Neural cell (in vitro differentiated cells): ENCODE measurements around the gene PRKAG2. TPM values are rescaled to one million over a fixed set of nuclear protein-coding genes. Genes with fewer than 3 reads are reported as not detected.
"Not testable (repeated sequence)": the region's sequence is repeated elsewhere in the genome, so short reads cannot be mapped to it uniquely, and the experiment has no call there.

Source experiments
- H2AFZ ChIP-seq: fragments of 200-600, 300-800 bp; sonication (generic), shearing (Covaris generic); 2 replicates; pipeline ENCODE4 v1.6.0; 2014; ENCODE audit warnings: low read depth, mild to moderate bottlenecking, antibody characterized with exemption, low read length, moderate library complexity
- H3F3A ChIP-seq: fragments of 200-600 bp; shearing (Covaris generic); 2 replicates; pipeline ENCODE4 v1.6.1; 2016; ENCODE audit warnings: mild to moderate bottlenecking, moderate library complexity, mixed read lengths, antibody characterized with exemption, low read length; ENCODE audit not compliant: insufficient read depth, poor library complexity, severe bottlenecking
- H3K27ac ChIP-seq: fragments of 200-600, 300-800 bp; sonication (generic), shearing (Covaris generic); 2 replicates; pipeline ENCODE4 v1.5.1; 2014; ENCODE audit warnings: mild to moderate bottlenecking, low read length, moderate library complexity
- H3K27me3 ChIP-seq: fragments of 300-800, 200-600 bp; sonication (generic), shearing (Covaris generic); 2 replicates; pipeline ENCODE4 v1.6.0; 2014; ENCODE audit warnings: mild to moderate bottlenecking, low read depth, low read length, moderate library complexity; ENCODE audit not compliant: insufficient read depth
- H3K36me3 ChIP-seq: fragments of 300-800, 200-600 bp; sonication (generic), shearing (Covaris generic); 2 replicates; pipeline ENCODE4 v1.5.1; 2014; ENCODE audit warnings: mild to moderate bottlenecking, antibody characterized with exemption, low read length, moderate library complexity; ENCODE audit not compliant: insufficient read depth
- H3K4me2 ChIP-seq: fragments of 300-800, 200-600 bp; sonication (generic), shearing (Covaris generic); 2 replicates; pipeline ENCODE4 v1.6.0; 2014; ENCODE audit warnings: mild to moderate bottlenecking, low read length
- H3K4me3 ChIP-seq: fragments of 300-800, 200-600 bp; sonication (generic), shearing (Covaris generic); 2 replicates; pipeline ENCODE4 v1.5.1; 2014; ENCODE audit warnings: mild to moderate bottlenecking, low read length, moderate library complexity
- H3K79me2 ChIP-seq: fragments of 200-600 bp; shearing (Covaris generic); replicated peaks from 2 replicates; pipeline ENCODE4 v1.6.0; 2014; ENCODE audit warnings: mild to moderate bottlenecking, low read length, moderate library complexity; ENCODE audit not compliant: insufficient read depth
- H3K9ac ChIP-seq: fragments of 300-800, 200-600 bp; sonication (generic), shearing (Covaris generic); 2 replicates; pipeline ENCODE4 v1.6.1; 2016; ENCODE audit warnings: mild to moderate bottlenecking, low read length, mixed read lengths
- H3K9me2 ChIP-seq: fragments of 200-600 bp; shearing (Covaris generic); 2 replicates; pipeline ENCODE4 v1.6.1; 2016; ENCODE audit warnings: mild to moderate bottlenecking, low read length, mixed read lengths; ENCODE audit not compliant: insufficient read depth
- H3K9me3 ChIP-seq: fragments of 200-600, 300-800 bp; sonication (generic), shearing (Covaris generic); 2 replicates; pipeline ENCODE4 v1.6.1; 2016; ENCODE audit warnings: mild to moderate bottlenecking, mixed run types, low read length, moderate library complexity, mixed read lengths
- H4K20me1 ChIP-seq: fragments of 200-600 bp; shearing (Covaris generic); 2 replicates; pipeline ENCODE4 v1.6.1; 2016; ENCODE audit warnings: mild to moderate bottlenecking, mixed run types; ENCODE audit not compliant: insufficient read depth
- CTCF ChIP-seq: fragments of 450-650 bp; IDR thresholded peaks from 2 replicates; pipeline ENCODE4 v1.5.1; 2014; ENCODE audit warnings: antibody characterized with exemption, mild to moderate bottlenecking, moderate library complexity; ENCODE audit not compliant: poor library complexity, severe bottlenecking
- EP300 ChIP-seq: fragments of 450-650 bp; conservative IDR thresholded peaks from 2 replicates; pipeline ENCODE4 v1.6.1; 2014; ENCODE audit warnings: antibody characterized with exemption, mild to moderate bottlenecking, moderate library complexity; ENCODE audit not compliant: poor library complexity, severe bottlenecking
- EZH2 ChIP-seq: fragments of 200-600, 300-800 bp; shearing (Covaris generic), sonication (generic); IDR thresholded peaks from 2 replicates; pipeline ENCODE4 v1.6.1; 2014; ENCODE audit warnings: antibody characterized with exemption, low read length, borderline replicate concordance, mild to moderate bottlenecking; ENCODE audit not compliant: insufficient read depth, poor library complexity, severe bottlenecking
- MXI1 ChIP-seq: fragments of 450-650 bp; conservative IDR thresholded peaks from 2 replicates; pipeline ENCODE4 v1.6.1; 2014; ENCODE audit warnings: antibody characterized with exemption, mild to moderate bottlenecking; ENCODE audit not compliant: poor library complexity, severe bottlenecking
- POLR2AphosphoS5 ChIP-seq: IDR thresholded peaks from 2 replicates; pipeline ENCODE4 v1.6.1; 2012
- RAD21 ChIP-seq: fragments of 450-650 bp; conservative IDR thresholded peaks from 2 replicates; pipeline ENCODE4 v1.6.1; 2014; ENCODE audit warnings: antibody characterized with exemption, mild to moderate bottlenecking, moderate library complexity
- SMC3 ChIP-seq: fragments of 450-650 bp; conservative IDR thresholded peaks from 2 replicates; pipeline ENCODE4 v1.6.1; 2014; ENCODE audit warnings: antibody characterized with exemption, mild to moderate bottlenecking, moderate library complexity; ENCODE audit not compliant: poor library complexity
- TAF1 ChIP-seq: IDR thresholded peaks from 2 replicates; pipeline ENCODE4 v1.6.1; 2012; ENCODE audit warnings: low read depth
- polyA plus RNA-seq: library from polyadenylated mRNA; depleted of rRNA; stranded (reverse); fragments of >200 nt; gene quantifications from 2 replicates; pipeline ENCODE4 v1.2.3, GENCODE V29; 2014
- TF ChIP-seq, protein P1 (sequence below): IDR thresholded peaks from 2 replicates; pipeline ENCODE4 v1.6.1; 2012; ENCODE audit warnings: borderline replicate concordance

Gene PRKAG2
- polyA plus RNA-seq, 1 donor from 2014 or later = 22.9 TPM

GRCh38 chr7:151907115-151907514, 30.2 kb upstream of the PRKAG2 start:
- H2AFZ ChIP-seq, H3K27me3 ChIP-seq, H3K4me3 ChIP-seq, H3K36me3 ChIP-seq, H3K27ac ChIP-seq, H3K9me3 ChIP-seq, H3K4me2 ChIP-seq, H3K9me2 ChIP-seq, H4K20me1 ChIP-seq, H3K9ac ChIP-seq, H3K79me2 ChIP-seq, H3F3A ChIP-seq: not testable (repeated sequence)

DNA sequence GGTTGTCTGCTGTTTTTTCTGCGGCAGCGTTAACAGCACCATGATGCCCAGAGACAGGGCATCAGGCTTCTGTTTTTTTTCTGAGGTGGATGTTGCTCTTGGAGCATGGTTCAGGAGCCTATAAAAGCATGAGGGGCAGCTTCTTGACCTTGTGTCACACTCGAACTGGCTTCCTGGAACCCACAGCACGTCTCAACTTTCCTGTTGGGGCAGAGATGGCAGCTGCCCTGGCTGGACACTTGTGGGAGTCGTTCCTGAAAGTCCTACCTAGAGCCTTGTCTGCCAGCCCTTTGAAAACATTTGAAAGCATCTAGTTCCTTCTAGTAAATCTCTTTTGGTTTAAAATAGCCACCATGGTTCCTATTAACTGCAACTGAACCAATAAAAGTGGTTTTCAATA, 28.9 kb upstream of the PRKAG2 start:
- no peak overlapping the region for H3K4me3 ChIP-seq
- H3K9me3 ChIP-seq = no peaks in the 10 kb centered on the region
- H3K9me2 ChIP-seq = no peaks in the 10 kb centered on the region
- H3K27me3 ChIP-seq = no peaks in the 10 kb centered on the region
- no peak overlapping the region for H2AFZ ChIP-seq
- no peaks in the 10 kb centered on the region for H4K20me1 ChIP-seq
- no peak for TF ChIP-seq EP300
- no peak for TF ChIP-seq TAF1
- no peak for TF ChIP-seq POLR2AphosphoS5
- no peak for TF ChIP-seq SMC3
- TF ChIP-seq EZH2 = no peak
- no peak for TF ChIP-seq MXI1
- no peak for TF ChIP-seq CTCF
- TF ChIP-seq, protein P1, sequence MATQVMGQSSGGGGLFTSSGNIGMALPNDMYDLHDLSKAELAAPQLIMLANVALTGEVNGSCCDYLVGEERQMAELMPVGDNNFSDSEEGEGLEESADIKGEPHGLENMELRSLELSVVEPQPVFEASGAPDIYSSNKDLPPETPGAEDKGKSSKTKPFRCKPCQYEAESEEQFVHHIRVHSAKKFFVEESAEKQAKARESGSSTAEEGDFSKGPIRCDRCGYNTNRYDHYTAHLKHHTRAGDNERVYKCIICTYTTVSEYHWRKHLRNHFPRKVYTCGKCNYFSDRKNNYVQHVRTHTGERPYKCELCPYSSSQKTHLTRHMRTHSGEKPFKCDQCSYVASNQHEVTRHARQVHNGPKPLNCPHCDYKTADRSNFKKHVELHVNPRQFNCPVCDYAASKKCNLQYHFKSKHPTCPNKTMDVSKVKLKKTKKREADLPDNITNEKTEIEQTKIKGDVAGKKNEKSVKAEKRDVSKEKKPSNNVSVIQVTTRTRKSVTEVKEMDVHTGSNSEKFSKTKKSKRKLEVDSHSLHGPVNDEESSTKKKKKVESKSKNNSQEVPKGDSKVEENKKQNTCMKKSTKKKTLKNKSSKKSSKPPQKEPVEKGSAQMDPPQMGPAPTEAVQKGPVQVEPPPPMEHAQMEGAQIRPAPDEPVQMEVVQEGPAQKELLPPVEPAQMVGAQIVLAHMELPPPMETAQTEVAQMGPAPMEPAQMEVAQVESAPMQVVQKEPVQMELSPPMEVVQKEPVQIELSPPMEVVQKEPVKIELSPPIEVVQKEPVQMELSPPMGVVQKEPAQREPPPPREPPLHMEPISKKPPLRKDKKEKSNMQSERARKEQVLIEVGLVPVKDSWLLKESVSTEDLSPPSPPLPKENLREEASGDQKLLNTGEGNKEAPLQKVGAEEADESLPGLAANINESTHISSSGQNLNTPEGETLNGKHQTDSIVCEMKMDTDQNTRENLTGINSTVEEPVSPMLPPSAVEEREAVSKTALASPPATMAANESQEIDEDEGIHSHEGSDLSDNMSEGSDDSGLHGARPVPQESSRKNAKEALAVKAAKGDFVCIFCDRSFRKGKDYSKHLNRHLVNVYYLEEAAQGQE = no peak
- TF ChIP-seq RAD21 = no peak
- no peak overlapping the region for H3K4me2 ChIP-seq
- no peaks in the 10 kb centered on the region for H3F3A ChIP-seq
- H3K79me2 ChIP-seq = no peaks in the 10 kb centered on the region
- no peak overlapping the region for H3K27ac ChIP-seq
- no peaks in the 10 kb centered on the region for H3K36me3 ChIP-seq
- no peak overlapping the region for H3K9ac ChIP-seq

DNA sequence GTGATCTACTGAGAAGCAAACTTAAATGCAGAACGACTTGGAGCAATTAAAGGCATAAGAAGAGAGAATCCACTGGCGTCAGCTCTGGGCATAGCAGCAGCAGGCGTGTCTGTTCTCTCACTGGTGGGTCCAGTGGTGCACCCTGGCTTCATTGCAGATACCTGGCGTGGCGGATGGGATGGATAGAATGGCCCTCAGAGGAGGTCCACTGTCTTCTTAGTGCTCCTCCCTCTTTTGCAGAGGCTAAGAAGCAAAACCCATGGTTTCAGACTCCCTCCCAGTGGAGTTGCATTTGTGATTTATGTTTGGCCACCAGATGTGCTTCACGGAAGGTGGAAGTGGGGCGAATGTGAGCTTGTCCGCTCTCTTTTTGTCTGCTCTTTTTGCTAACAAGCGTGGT, 28.4 kb upstream of the PRKAG2 start:
- no peaks in the 10 kb centered on the region for H3K79me2 ChIP-seq
- TF ChIP-seq CTCF (no peak), RAD21 (no peak), EZH2 (no peak), EP300 (no peak), POLR2AphosphoS5 (no peak), TAF1 (no peak), MXI1 (no peak), SMC3 (no peak)
- TF ChIP-seq, protein P1 = no peak
- no peaks in the 10 kb centered on the region for H3K9me3 ChIP-seq
- no peak overlapping the region for H3K9ac ChIP-seq
- no peaks in the 10 kb centered on the region for H3K27me3 ChIP-seq
- H3K9me2 ChIP-seq = no peaks in the 10 kb centered on the region
- H3K4me2 ChIP-seq = no peak overlapping the region
- no peak overlapping the region for H3K4me3 ChIP-seq
- H3K36me3 ChIP-seq = no peaks in the 10 kb centered on the region
- no peaks in the 10 kb centered on the region for H3F3A ChIP-seq
- no peaks in the 10 kb centered on the region for H4K20me1 ChIP-seq
- H2AFZ ChIP-seq = no peak overlapping the region
- no peak overlapping the region for H3K27ac ChIP-seq
